GM13977 (cell line): Measurements from ENCODE around the gene GABPB2.

Experiments used
- DNase-seq: peaks from one replicate; pipeline ENCODE4 v3.0.0; 2012; ENCODE audit warnings: low spot score
- CTCF ChIP-seq: IDR thresholded peaks from 2 replicates; pipeline ENCODE4 v1.5.1; 2012; ENCODE audit warnings: mild to moderate bottlenecking, control low read depth; ENCODE audit not compliant: insufficient read depth; ENCODE audit errors: extremely low read depth, missing control alignments
- in situ Hi-C: fragments of 300-500 bp; cut with MboI; formaldehyde crosslinking; loops from one replicate; pipeline ENCODE4 v1.12.0; 2022; ENCODE audit warnings: low sequenced_read_pairs, low pct_unique_long_range_greater_than_20kb, mixed read lengths, inconsistent platforms; ENCODE audit not compliant: unreplicated experiment

GABPB2 gene

GRCh38 chr1:151146072-151146411 is 75.5 kb downstream of the GABPB2 start:
- no peak for DNase-seq
- TF ChIP-seq CTCF = no peak
- in situ Hi-C loops = no loop called here

- in situ Hi-C loops = no loop called here
- TF ChIP-seq CTCF = no peak
Measured at GRCh38 chr1:151146412-151147131, 76.0 kb downstream of the GABPB2 start, which contains the start of gene SEMA6C. Gene SEMA6C, minus strand, starts transcription at chr1:151146631. Its CDS starts 4,010 bp downstream, at chr1:151142621.

GRCh38 chr1:151147132-151147503 is 76.6 kb downstream of the GABPB2 start:
- TF ChIP-seq CTCF = no peak
- in situ Hi-C loops = no loop called here
- no peak for DNase-seq

More at GRCh38 chr1:151146412-151147131, 76.0 kb downstream of the GABPB2 start, which contains the start of gene SEMA6C:
- DNase-seq = peak; percentile 92

GRCh38 chr1:151147665-151148064 is 77.1 kb downstream of the GABPB2 start:
- in situ Hi-C loops = no loop called here
- TF ChIP-seq CTCF = no peak

GRCh38 chr1:151156515-151156819 is 85.9 kb downstream of the GABPB2 start, which contains the start of gene TNFAIP8L2:
Gene TNFAIP8L2, plus strand, starts transcription at chr1:151156649. Its CDS starts 2,049 bp downstream, at chr1:151158698.
- in situ Hi-C loops = no loop called here
- TF ChIP-seq CTCF = no peak
- DNase-seq = no peak

More at GRCh38 chr1:151147665-151148064, 77.1 kb downstream of the GABPB2 start:
- no peak for DNase-seq

GRCh38 chr1:151157067-151157531 is 86.5 kb downstream of the GABPB2 start:
- in situ Hi-C loops = no loop called here

More at GRCh38 chr1:151157067-151157531, 86.5 kb downstream of the GABPB2 start:
- TF ChIP-seq CTCF = no peak
- DNase-seq = no peak
